Testis (tissue), 2 donors: ENCODE results near the gene AMIGO1.

Experiments
- CTCF ChIP-seq, 3 experiments: fragments of 450-650 bp in 2 of 3; fragments of 200-600 bp in 1 of 3; sonication (generic) in 1 of 3; IDR thresholded peaks; one replicate each; pipeline ENCODE4 v1.5.1; 2016 to 2019; ENCODE audit warnings: antibody characterized with exemption in 3 of 3, mild to moderate bottlenecking in 2 of 3, moderate library complexity in 1 of 3
- POLR2A ChIP-seq: fragments of 450-650 bp; IDR thresholded peaks from one replicate; pipeline ENCODE4 v1.6.1; 2017; ENCODE audit warnings: antibody characterized with exemption, mild to moderate bottlenecking, moderate library complexity

GRCh38 chr1:109497449-109498160 is 11.9 kb downstream of the AMIGO1 start:
- TF ChIP-seq CTCF (IDR thresholded peaks at IDR 0.05) = no peak
- TF ChIP-seq POLR2A = no peak
